ENCODE results near the gene SEC24C. TPM values are rescaled to one million over a fixed set of nuclear protein-coding genes. Genes with fewer than 3 reads are reported as not detected.

SEC24C gene
- total RNA-seq, 2 donors from 2014 or later, result 63.2 to 71.4 TPM

- peak overlapping the region; percentile 83 for H3K27ac Mint-ChIP-seq
- no peaks in the 10 kb centered on the region for H3K27me3 Mint-ChIP-seq (ENCODE audit: insufficient read depth)
Measured at GRCh38 chr10:73772281-73773151, 28.3 kb downstream of the SEC24C start.

DNA sequence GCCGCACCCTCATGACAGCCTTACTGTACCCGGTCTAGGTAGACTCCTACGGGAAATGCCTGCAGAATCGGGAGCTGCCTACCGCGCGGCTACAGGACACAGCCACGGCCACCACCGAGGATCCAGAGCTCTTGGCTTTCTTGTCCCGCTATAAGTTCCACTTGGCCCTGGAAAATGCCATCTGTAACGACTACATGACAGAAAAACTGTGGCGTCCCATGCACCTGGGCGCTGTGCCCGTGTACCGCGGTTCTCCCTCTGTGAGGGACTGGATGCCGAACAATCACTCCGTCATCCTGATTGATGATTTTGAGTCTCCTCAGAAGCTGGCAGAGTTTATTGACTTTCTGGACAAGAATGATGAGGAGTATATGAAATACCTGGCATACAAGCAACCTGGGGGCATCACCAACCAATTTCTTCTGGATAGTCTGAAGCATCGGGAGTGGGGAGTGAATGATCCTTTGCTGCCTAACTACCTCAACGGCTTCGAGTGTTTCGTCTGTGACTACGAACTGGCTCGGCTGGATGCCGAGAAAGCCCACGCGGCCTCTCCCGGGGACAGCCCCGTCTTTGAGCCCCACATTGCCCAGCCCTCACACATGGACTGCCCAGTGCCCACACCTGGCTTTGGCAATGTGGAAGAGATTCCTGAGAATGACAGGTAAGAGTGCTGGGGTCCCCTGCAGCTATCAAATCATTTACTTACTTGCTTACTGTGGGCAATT lies 29.1 kb downstream of the SEC24C start:
- WGBS, 2 experiments (ENCODE audit: insufficient coverage in 1 of 2, insufficient read length in 1 of 2), result 10 to 27% methylated on average over 14 to 29 of the region's 29 CpGs
- no peaks in the 10 kb centered on the region for H3K9me3 ChIP-seq (ENCODE audit: control insufficient read depth, low read length)
- no peak for TF ChIP-seq CTCF (conservative IDR thresholded peaks at IDR 0.05)
- no peaks in the 10 kb centered on the region for H3K9me3 Mint-ChIP-seq
- H3K36me3 Mint-ChIP-seq (ENCODE audit: low read depth), result peaks cover 46% of the 10 kb centered on the region
- peak overlapping the region; percentile 83 for H3K27ac Mint-ChIP-seq
- no peak for DNase-seq
- H3K27me3 Mint-ChIP-seq (ENCODE audit: insufficient read depth), result no peaks in the 10 kb centered on the region
- H3K4me3 Mint-ChIP-seq, result peak overlapping the region; percentile 80
- H3K4me1 ChIP-seq (ENCODE audit: control insufficient read depth, insufficient read depth, low read length), result peaks cover 6% of the 10 kb centered on the region
- H3K27ac ChIP-seq (ENCODE audit: low read depth, low read length), result no peak overlapping the region
- H3K4me1 Mint-ChIP-seq, result peaks cover 28% of the 10 kb centered on the region
- peaks cover 52% of the 10 kb centered on the region for H3K36me3 ChIP-seq (ENCODE audit: control insufficient read depth, insufficient read depth, low read length)
- H3K9ac ChIP-seq (ENCODE audit: extremely low read depth, low read length, poor library complexity, severe bottlenecking), result peak overlapping the region; percentile 62
- H3K27me3 ChIP-seq (ENCODE audit: control insufficient read depth, insufficient read depth, low read length, poor library complexity, severe bottlenecking), result no peaks in the 10 kb centered on the region
- peak overlapping the region; percentile 86 for H3K4me3 ChIP-seq (ENCODE audit: low read length)

More at GRCh38 chr10:73772281-73773151, 28.3 kb downstream of the SEC24C start:
- peaks cover 50% of the 10 kb centered on the region for H3K36me3 Mint-ChIP-seq (ENCODE audit: low read depth)
- peak overlapping the region; percentile 62 for H3K9ac ChIP-seq (ENCODE audit: extremely low read depth, low read length, poor library complexity, severe bottlenecking)
- H3K4me3 Mint-ChIP-seq, result peak overlapping the region; percentile 80
- no peaks in the 10 kb centered on the region for H3K9me3 ChIP-seq (ENCODE audit: control insufficient read depth, low read length)
- peaks cover 28% of the 10 kb centered on the region for H3K4me1 Mint-ChIP-seq
- H3K4me1 ChIP-seq (ENCODE audit: control insufficient read depth, insufficient read depth, low read length), result peaks cover 6% of the 10 kb centered on the region
- 0 to 2% methylated on average over 17 to 101 of the region's 101 CpGs for WGBS, 2 experiments (ENCODE audit: insufficient coverage in 1 of 2, insufficient read length in 1 of 2)
- peak overlapping the region; percentile 86 for H3K4me3 ChIP-seq (ENCODE audit: low read length)
- peaks cover 59% of the 10 kb centered on the region for H3K36me3 ChIP-seq (ENCODE audit: control insufficient read depth, insufficient read depth, low read length)
- no peaks in the 10 kb centered on the region for H3K27me3 ChIP-seq (ENCODE audit: control insufficient read depth, insufficient read depth, low read length, poor library complexity, severe bottlenecking)
- no peaks in the 10 kb centered on the region for H3K9me3 Mint-ChIP-seq
- H3K27ac ChIP-seq (ENCODE audit: low read depth, low read length), result peak overlapping the region; percentile 82
- no peak for TF ChIP-seq CTCF (conservative IDR thresholded peaks at IDR 0.05)
- DNase-seq, result peak; percentile 92

DNA sequence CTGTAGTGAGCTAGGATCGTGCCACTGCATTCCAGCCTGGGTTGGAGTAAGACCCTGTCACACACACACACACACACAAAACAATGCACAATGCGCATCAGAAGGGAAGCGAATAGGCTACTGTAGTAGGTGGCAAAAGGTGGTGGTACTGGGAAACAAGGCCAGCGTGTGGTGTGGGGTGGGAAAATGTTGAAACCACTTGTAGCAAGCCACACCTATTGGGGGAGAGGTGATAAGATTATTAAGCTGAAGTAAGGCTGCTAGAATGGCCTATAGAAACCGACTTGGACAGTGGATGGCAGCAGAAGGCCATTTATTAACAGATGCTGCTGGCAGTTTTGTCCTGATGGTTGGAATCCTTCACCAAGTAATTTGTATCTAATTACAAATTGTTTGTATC lies 30.5 kb downstream of the SEC24C start:
- Histone ChIP-seq H3K9me3 (ENCODE audit: control insufficient read depth, low read length) (no peaks in the 10 kb centered on the region), H3K27me3 (ENCODE audit: control insufficient read depth, insufficient read depth, low read length, poor library complexity, severe bottlenecking) (no peaks in the 10 kb centered on the region), H3K36me3 (ENCODE audit: control insufficient read depth, insufficient read depth, low read length) (peaks cover 48% of the 10 kb centered on the region), H3K4me3 (ENCODE audit: low read length) (peak overlapping the region; percentile 59), H3K27ac (ENCODE audit: low read depth, low read length) (no peak overlapping the region), H3K9ac (ENCODE audit: extremely low read depth, low read length, poor library complexity, severe bottlenecking) (no peak overlapping the region), H3K4me1 (ENCODE audit: control insufficient read depth, insufficient read depth, low read length) (peaks cover 6% of the 10 kb centered on the region)
- 61 to 67% methylated on average over 1 to 5 of the region's 5 CpGs for WGBS, 2 experiments (ENCODE audit: insufficient coverage in 1 of 2, insufficient read length in 1 of 2)
- peak overlapping the region; percentile 13 for H3K4me3 Mint-ChIP-seq
- no peaks in the 10 kb centered on the region for H3K9me3 Mint-ChIP-seq
- H3K36me3 Mint-ChIP-seq (ENCODE audit: low read depth), result peaks cover 36% of the 10 kb centered on the region
- DNase-seq, result no peak
- peaks cover 28% of the 10 kb centered on the region for H3K4me1 Mint-ChIP-seq
- no peak overlapping the region for H3K27ac Mint-ChIP-seq
- H3K27me3 Mint-ChIP-seq (ENCODE audit: insufficient read depth), result no peaks in the 10 kb centered on the region
- TF ChIP-seq CTCF (conservative IDR thresholded peaks at IDR 0.05), result no peak

All from endodermal cell (in vitro differentiated cells).